GM18951 (cell line): ENCODE data around the gene RPS4Y1.
"Not testable (repeated sequence)": the region's sequence is repeated elsewhere in the genome, so short reads cannot be mapped to it uniquely, and the experiment has no call there.

ENCODE experiments used
- POLR2A ChIP-seq: IDR thresholded peaks from 4 replicates; pipeline ENCODE4 v1.6.1; 2011; ENCODE audit warnings: mild to moderate bottlenecking; ENCODE audit not compliant: insufficient read length, insufficient read depth; ENCODE audit errors: extremely low read depth
- in situ Hi-C: fragments of 300-500 bp; cut with MboI; formaldehyde crosslinking; loops from one replicate; pipeline ENCODE4 v1.12.0; 2022; ENCODE audit warnings: low sequenced_read_pairs, mixed read lengths, inconsistent platforms; ENCODE audit not compliant: unreplicated experiment

The RPS4Y1 gene

GRCh38 chrY:2857068-2857467 is 15.7 kb downstream of the RPS4Y1 start:
- no peak for TF ChIP-seq POLR2A
- in situ Hi-C loops, result no loop called here

- in situ Hi-C loops, result no loop called here
- no peak for TF ChIP-seq POLR2A
These were observed 16.3 kb downstream of the RPS4Y1 start for GRCh38 chrY:2857686-2858085.

- no peak for TF ChIP-seq POLR2A
- in situ Hi-C loops, result no loop called here
These were observed 18.4 kb downstream of the RPS4Y1 start for GRCh38 chrY:2859782-2860181.

GRCh38 chrY:2860511-2860910 is 19.1 kb downstream of the RPS4Y1 start:
- in situ Hi-C loops, result no loop called here
- no peak for TF ChIP-seq POLR2A

GRCh38 chrY:2866581-2866980 is 25.2 kb downstream of the RPS4Y1 start:
- in situ Hi-C loops, result no loop called here

GRCh38 chrY:2867469-2867868 is 26.1 kb downstream of the RPS4Y1 start:
- in situ Hi-C loops, result no loop called here

More at GRCh38 chrY:2866581-2866980, 25.2 kb downstream of the RPS4Y1 start:
- TF ChIP-seq POLR2A, result no peak

GRCh38 chrY:2868035-2868607 is 26.7 kb downstream of the RPS4Y1 start:
- no peak for TF ChIP-seq POLR2A
- in situ Hi-C loops, result no loop called here

More at GRCh38 chrY:2867469-2867868, 26.1 kb downstream of the RPS4Y1 start:
- TF ChIP-seq POLR2A, result no peak

- in situ Hi-C loops, result not testable (repeated sequence)
These were observed 30.8 kb downstream of the RPS4Y1 start for GRCh38 chrY:2872234-2872633.

- in situ Hi-C loops, result no loop called here
- no peak for TF ChIP-seq POLR2A
These were observed 32.8 kb downstream of the RPS4Y1 start for GRCh38 chrY:2874211-2874610.

GRCh38 chrY:2883561-2883960 is 42.2 kb downstream of the RPS4Y1 start:
- TF ChIP-seq POLR2A, result no peak
- in situ Hi-C loops, result no loop called here

GRCh38 chrY:2885880-2886279 is 44.5 kb downstream of the RPS4Y1 start:
- in situ Hi-C loops, result no loop called here
- no peak for TF ChIP-seq POLR2A

- in situ Hi-C loops, result no loop called here
- no peak for TF ChIP-seq POLR2A
These were observed 46.0 kb downstream of the RPS4Y1 start for GRCh38 chrY:2887386-2887785.

- no peak for TF ChIP-seq POLR2A
- in situ Hi-C loops, result no loop called here
These were observed 46.6 kb downstream of the RPS4Y1 start for GRCh38 chrY:2887955-2888354.

- no peak for TF ChIP-seq POLR2A
- in situ Hi-C loops, result no loop called here
These were observed 52.1 kb downstream of the RPS4Y1 start for GRCh38 chrY:2893471-2893870.

GRCh38 chrY:2896050-2896449 is 54.6 kb downstream of the RPS4Y1 start:
- no peak for TF ChIP-seq POLR2A
- in situ Hi-C loops, result no loop called here
